SU-DHL-6 (cell line): ENCODE results near the gene LSS.
"Not testable (repeated sequence)": the region's sequence is repeated elsewhere in the genome, so short reads cannot be mapped to it uniquely, and the experiment has no call there.

ENCODE experiments used
- H2AFZ ChIP-seq: fragments of 200-600 bp; sonication (generic); 2 replicates; pipeline ENCODE4 v1.6.1; 2014; ENCODE audit warnings: low read depth, mild to moderate bottlenecking, moderate library complexity, mixed read lengths, antibody characterized with exemption, low read length; ENCODE audit not compliant: severe bottlenecking
- H3F3A ChIP-seq: fragments of 200-600 bp; shearing (Covaris generic); 2 replicates; pipeline ENCODE4 v1.6.0; 2016; ENCODE audit warnings: antibody characterized with exemption, mild to moderate bottlenecking; ENCODE audit not compliant: insufficient read depth
- H3K27ac ChIP-seq: fragments of 200-600 bp; sonication (generic); 2 replicates; pipeline ENCODE4 v1.5.1; 2016; ENCODE audit warnings: low read depth, mild to moderate bottlenecking, low read length, moderate library complexity, mixed read lengths
- H3K27me3 ChIP-seq: fragments of 200-600 bp; sonication (generic), shearing (Covaris generic); 2 replicates; pipeline ENCODE4 v1.6.0; 2014; ENCODE audit warnings: mild to moderate bottlenecking, low read length
- H3K36me3 ChIP-seq: fragments of 200-600 bp; sonication (generic); 2 replicates; pipeline ENCODE4 v1.6.1; 2014; ENCODE audit warnings: mild to moderate bottlenecking, low read length, mixed read lengths
- H3K4me2 ChIP-seq: fragments of 300-600, 200-600 bp; shearing (Covaris generic), sonication (generic); 2 replicates; pipeline ENCODE4 v1.6.0; 2014; ENCODE audit warnings: low read length, low read depth, mild to moderate bottlenecking; ENCODE audit not compliant: poor library complexity, severe bottlenecking
- H3K4me3 ChIP-seq: fragments of 200-600 bp; sonication (generic); 2 replicates; pipeline ENCODE4 v1.5.1; 2014; ENCODE audit warnings: antibody characterized with exemption, low read length, mild to moderate bottlenecking, mixed read lengths; ENCODE audit not compliant: insufficient read depth, poor library complexity, severe bottlenecking
- H3K79me2 ChIP-seq: fragments of 200-600 bp; sonication (generic); 2 replicates; pipeline ENCODE4 v1.6.1; 2014; ENCODE audit warnings: mild to moderate bottlenecking, low read length, moderate library complexity; ENCODE audit not compliant: insufficient read depth
- H3K9ac ChIP-seq: fragments of 200-600 bp; sonication (generic); 2 replicates; pipeline ENCODE4 v1.7.0; 2014; ENCODE audit warnings: mild to moderate bottlenecking, low read length
- H3K9me2 ChIP-seq: fragments of 200-600 bp; sonication (generic); replicated peaks from 2 replicates; pipeline ENCODE4 v1.6.1; 2014; ENCODE audit warnings: low read length; ENCODE audit not compliant: insufficient read depth
- H3K9me3 ChIP-seq: fragments of 200-600 bp; sonication (generic); 2 replicates; pipeline ENCODE4 v1.6.1; 2014; ENCODE audit warnings: low read length, mixed read lengths; ENCODE audit not compliant: insufficient read depth
- H4K20me1 ChIP-seq: fragments of 200-600 bp; sonication (generic); 2 replicates; pipeline ENCODE4 v1.6.1; 2014; ENCODE audit warnings: low read depth, mild to moderate bottlenecking, antibody characterized with exemption, low read length, moderate library complexity, mixed read lengths
- CTCF ChIP-seq: fragments of 200-600 bp; sonication (generic); IDR thresholded peaks from one replicate; pipeline ENCODE4 v1.5.1; 2017; ENCODE audit warnings: antibody characterized with exemption, mild to moderate bottlenecking, low read length, moderate library complexity; ENCODE audit not compliant: insufficient read depth, poor library complexity, severe bottlenecking
- EZH2phosphoT487 ChIP-seq: fragments of 200-600 bp; sonication (generic), shearing (Covaris generic); conservative IDR thresholded peaks from 2 replicates; pipeline ENCODE4 v1.6.1; 2018; ENCODE audit warnings: mild to moderate bottlenecking, antibody characterized with exemption, low read length, moderate library complexity, mixed read lengths

LSS gene

GRCh38 chr21:46243960-46244361 lies 15.4 kb upstream of the LSS start:
- Histone ChIP-seq H3K4me2 (no peak overlapping the region), H3K9me2 (no peaks in the 10 kb centered on the region), H3K4me3 (no peak overlapping the region), H3K27me3 (no peaks in the 10 kb centered on the region), H3K9ac (no peak overlapping the region), H4K20me1 (no peaks in the 10 kb centered on the region), H3K79me2 (no peaks in the 10 kb centered on the region; the same call in 1 of the 2 replicates), H3K27ac (no peak overlapping the region), H3K36me3 (peaks cover 17% of the 10 kb centered on the region), H3F3A (0 out of 2 replicates have a peak, but pooled peaks cover 5% of the 10 kb centered on the region), H3K9me3 (no peaks in the 10 kb centered on the region), H2AFZ (no peak overlapping the region)
- TF ChIP-seq CTCF (no peak), EZH2phosphoT487 (no peak)

- peaks cover 18% of the 10 kb centered on the region for H3K36me3 ChIP-seq
- no peaks in the 10 kb centered on the region for H3K9me2 ChIP-seq
- no peaks in the 10 kb centered on the region for H3K9me3 ChIP-seq
- H3K27me3 ChIP-seq: no peaks in the 10 kb centered on the region
- no peak overlapping the region for H3K27ac ChIP-seq
- no peaks in the 10 kb centered on the region for H4K20me1 ChIP-seq
- H3F3A ChIP-seq: 0 out of 2 replicates have a peak, but pooled peaks cover 5% of the 10 kb centered on the region
- no peak overlapping the region for H3K9ac ChIP-seq
- H3K4me3 ChIP-seq: no peak overlapping the region
- no peak overlapping the region for H3K4me2 ChIP-seq
- TF ChIP-seq CTCF: no peak
- no peaks in the 10 kb centered on the region; the same call in 1 of the 2 replicates for H3K79me2 ChIP-seq
- no peak overlapping the region for H2AFZ ChIP-seq
Observed at GRCh38 chr21:46243325-46243724, 14.8 kb upstream of the LSS start.

GRCh38 chr21:46241577-46241976 lies 13.0 kb upstream of the LSS start:
- H3K79me2 ChIP-seq, H3K4me2 ChIP-seq, H3K9me3 ChIP-seq, H3K27ac ChIP-seq, H2AFZ ChIP-seq, H3K4me3 ChIP-seq, H3K9ac ChIP-seq, H3F3A ChIP-seq, H3K9me2 ChIP-seq, H4K20me1 ChIP-seq, H3K27me3 ChIP-seq: not testable (repeated sequence)
- H3K36me3 ChIP-seq: peaks cover 23% of the 10 kb centered on the region

GRCh38 chr21:46239817-46240325 lies 11.3 kb upstream of the LSS start:
- H3K27me3 ChIP-seq: no peaks in the 10 kb centered on the region
- H3K9me2 ChIP-seq: no peaks in the 10 kb centered on the region
- H3K4me2 ChIP-seq: no peak overlapping the region
- H3F3A ChIP-seq: peaks cover 11% of the 10 kb centered on the region; the same call in 1 of the 2 replicates
- no peak overlapping the region for H3K9ac ChIP-seq
- no peak overlapping the region for H2AFZ ChIP-seq
- no peak overlapping the region for H3K4me3 ChIP-seq
- TF ChIP-seq EZH2phosphoT487: no peak
- TF ChIP-seq CTCF: no peak
- H3K27ac ChIP-seq: no peak overlapping the region
- peaks cover 36% of the 10 kb centered on the region for H3K36me3 ChIP-seq
- H3K9me3 ChIP-seq: no peaks in the 10 kb centered on the region
- no peaks in the 10 kb centered on the region for H3K79me2 ChIP-seq
- no peaks in the 10 kb centered on the region for H4K20me1 ChIP-seq
